NOMO-1 treated with dmso at 0.1 percent for 144 hours (cell line): ENCODE results near the gene ABCC8.

Source experiments
- DNase-seq: peaks from one replicate; lab custom pipeline; 2025; ENCODE audit not compliant: unreplicated experiment; lab: John Stamatoyannopoulos, UW

ABCC8 gene

DNA sequence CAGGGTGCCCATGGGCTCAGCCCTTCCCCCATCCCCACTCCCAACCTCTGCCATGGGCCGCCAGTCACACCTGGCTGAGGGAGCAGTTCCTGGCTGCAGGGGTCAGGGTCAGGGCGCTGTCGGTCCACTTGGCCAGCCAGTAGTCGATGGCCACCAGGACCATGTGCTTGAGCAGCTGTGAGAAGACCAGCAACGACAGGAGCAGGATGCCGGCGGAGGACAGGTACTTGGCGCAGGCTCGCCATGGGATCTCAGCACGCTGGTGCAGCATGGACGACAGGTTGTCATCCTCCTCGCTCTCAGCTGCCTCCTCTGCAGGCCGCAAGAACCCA is 69.9 kb downstream of the ABCC8 start:
- no peak for DNase-seq

DNA sequence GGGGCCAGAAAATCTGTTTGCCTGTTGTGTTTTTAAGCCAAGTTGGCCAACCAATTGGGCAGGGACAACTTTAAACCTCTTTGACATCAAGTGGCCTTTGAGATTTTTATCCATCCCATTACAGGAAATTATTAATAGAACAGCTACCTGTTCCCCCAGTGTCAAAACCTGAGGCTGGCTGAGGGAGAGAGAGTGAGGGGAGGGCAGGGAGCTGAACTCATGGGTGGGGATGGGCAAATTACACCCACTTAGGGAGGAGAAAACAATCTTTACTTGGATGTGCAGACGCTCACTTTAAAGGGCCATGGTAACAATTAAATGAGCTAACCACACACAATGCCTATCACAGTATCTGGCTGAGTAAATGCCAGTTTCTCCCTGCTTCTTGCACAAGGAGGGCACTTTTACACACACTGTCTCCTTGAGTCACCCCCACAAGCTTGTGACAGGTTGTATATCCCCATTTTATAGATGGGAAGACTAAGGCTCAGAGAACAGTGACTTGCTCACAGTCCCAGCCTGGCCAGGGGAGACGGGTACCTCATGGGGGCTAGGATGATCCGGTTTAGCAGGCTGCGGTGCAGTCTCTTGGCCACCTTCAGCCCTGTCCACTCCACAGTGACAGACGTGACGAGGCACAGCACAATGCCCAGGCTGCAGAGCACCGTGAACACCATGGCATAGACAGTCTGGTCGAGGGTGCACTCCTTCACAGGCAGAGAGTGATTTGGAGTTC is 70.4 kb downstream of the ABCC8 start:
- no peak for DNase-seq

DNA sequence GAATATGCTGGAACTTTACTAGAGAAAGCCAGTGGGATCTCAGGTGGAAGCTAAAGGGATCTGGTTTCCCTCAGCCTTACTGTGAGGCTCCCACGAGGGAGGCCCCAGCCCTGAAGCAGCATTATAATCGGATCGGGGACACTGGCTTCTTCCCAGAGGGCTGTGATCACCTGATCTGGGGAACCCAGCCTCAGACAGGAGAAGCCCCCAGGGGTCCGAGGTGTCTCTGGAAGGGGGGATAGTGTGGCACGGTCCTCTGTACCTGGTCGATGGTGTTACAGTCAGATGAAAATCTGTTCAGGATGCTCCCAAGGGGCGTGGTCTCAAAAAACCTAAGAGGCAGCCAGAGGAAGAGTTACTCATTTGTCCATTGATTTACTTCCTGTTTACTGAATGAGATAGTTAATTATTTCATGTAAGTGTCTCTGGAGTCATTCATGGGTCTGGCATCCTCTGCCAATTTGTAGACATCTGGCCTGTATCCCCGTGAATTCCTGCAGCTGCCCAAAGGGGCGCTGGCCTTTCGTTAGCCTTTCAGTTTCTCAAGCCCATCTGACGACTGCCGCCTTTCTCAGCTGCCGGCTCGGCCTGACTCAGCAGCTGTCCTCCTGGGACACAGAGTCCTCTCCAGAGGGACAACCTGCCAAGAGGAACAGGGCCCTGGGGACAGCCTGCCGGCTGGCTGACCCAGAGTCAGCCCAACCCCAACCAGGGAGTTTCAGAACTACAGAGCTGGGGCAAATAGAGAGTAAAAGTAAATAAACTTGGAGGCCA is 71.2 kb downstream of the ABCC8 start:
- DNase-seq: no peak

DNA sequence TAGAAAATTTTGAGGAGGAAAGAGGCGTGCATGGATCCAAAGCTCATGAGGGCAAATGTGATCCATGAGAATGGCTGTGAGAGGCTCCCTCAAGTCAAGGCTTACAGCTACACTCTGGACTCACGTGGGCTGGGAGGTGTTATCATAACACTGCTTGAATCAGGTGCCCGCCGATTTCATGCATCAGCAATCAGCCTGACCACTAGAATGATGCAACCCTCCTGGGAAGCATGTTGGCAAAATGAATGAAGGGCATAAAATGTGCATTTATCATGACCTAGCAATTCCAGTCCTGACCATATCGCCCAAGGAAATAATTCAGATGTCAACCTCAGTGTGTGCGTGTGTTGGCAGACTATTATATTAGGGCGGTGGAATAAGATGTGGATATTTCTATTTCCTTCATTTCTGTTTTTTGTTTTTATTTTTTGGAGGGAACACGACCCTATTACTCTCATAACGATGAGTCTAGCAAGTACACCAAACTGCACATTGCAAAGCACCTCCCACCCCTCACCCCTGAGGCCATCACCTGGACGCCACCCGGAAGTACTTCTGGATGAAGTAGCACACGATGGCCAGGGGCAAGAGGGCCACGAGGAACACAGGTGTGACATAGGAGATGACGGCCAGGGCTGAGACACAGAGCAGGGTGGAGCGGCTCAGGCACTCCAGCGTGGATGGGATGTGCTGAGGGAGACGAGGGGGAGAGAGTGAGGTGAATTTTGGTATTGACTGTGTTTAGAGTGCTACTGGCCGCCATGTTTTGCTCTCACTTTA is 72.5 kb downstream of the ABCC8 start:
- no peak for DNase-seq

DNA sequence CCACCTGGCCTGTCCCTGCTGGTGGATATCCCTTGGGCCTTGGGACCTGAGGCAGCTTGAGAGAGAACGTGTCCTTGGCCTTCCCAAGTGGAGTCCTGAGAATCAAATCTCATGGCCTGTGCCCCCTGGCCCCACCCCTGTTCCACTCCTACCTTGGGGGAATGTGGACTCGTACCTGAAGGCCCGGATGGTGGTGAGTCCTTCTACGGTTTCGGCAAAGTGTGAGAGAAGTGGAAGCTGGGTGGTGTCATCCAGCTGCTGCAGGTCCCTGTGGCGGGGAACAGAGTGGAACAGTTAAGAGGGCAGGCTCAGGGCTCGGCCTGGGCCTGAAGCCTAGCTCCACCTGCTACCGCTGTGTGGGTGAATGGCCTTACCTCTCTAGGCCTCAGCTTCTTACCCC is 74.2 kb downstream of the ABCC8 start:
- no peak for DNase-seq

DNA sequence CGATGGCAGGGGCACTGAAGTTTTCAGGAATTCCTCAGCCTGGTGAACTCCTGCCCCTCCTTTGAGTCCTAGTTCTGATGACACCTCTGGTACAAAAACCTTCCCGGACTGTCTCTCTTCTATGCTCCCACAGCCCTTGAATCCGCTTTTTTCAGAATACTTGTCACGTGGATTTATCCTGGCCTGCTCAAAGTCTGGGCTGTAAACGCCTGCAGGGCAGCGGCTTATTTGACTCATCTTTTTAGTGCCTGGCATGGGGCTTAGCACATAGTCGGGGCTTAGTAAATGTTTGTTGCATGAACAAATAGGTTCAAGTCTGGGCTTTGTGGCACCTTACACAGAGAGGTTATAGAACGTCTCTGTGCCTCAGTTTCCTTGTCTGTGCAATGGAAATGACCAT is 74.8 kb downstream of the ABCC8 start:
- DNase-seq: no peak

DNA sequence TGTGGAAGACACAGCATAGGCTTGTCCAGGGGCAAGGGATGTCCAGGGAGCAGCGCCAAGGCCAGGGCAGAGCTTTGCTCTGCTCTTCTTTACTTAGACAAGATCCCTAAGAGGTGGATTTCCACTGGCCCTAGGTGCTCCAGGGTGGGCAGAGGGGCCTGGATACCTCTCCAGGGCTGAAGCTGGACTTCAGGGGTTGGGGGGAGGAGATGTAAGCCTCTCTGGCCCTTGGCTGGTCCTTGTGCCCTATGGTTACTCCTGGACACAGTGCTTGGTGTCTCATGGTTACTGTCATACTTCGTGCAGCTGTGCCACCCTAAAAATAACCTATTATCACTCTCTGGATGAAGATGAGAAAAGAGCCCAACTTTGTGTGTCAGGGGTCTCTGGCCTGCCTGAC is 75.3 kb downstream of the ABCC8 start:
- DNase-seq: no peak

DNA sequence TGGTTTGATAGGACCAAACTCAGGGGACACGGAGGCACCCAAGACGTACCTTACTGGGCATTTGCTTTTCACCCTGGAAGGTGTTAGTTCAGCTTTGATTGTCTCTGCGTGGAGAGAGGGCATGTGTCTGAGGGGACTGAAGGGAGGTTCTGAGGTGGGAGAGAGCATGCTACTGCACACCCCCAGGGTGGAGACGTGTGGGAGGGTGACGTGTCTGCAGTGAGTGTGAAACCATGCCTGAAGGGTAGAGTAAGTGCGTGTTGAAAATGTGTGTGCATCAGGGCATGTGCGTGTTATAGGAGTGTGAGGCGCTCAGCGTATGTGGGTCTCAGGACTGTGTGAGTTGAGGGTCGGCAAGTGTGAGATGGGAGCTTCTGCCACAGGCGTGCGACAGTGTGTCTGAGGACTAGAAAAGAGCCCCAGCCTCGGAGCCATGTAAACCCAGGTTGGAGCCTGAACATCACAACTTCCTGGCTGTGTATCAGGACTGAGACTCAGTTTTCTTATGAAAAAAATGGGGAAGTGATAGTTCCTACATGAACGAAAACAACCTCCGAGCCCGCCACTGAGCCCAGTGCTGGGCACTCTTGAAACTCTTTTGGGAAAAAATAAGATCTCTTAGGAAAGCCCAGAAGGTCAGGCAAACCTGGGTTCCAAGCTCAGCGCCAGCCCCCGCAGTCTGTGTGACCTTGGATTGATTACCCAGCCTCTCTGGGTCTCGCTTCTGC is 76.4 kb downstream of the ABCC8 start:
- DNase-seq: no peak

DNA sequence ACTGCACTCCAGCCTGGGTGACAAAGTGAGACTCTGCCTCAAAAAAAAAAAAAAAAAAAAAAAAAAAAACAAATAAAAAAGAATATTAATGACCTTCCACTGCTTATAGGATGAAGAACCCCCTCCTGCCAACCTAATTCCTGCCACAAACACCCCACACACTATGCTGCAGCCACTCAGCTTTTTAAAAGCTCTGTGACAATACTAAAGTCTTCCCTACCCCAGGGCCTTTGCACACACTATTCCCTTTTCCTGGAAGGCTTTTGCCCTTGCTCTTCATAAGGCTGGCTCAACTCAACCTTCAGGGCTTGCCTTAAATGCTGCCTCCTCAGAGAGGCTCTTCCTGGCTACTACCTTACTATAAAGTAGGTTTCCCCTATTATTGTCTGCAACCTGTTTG is 77.4 kb downstream of the ABCC8 start:
- no peak for DNase-seq

DNA sequence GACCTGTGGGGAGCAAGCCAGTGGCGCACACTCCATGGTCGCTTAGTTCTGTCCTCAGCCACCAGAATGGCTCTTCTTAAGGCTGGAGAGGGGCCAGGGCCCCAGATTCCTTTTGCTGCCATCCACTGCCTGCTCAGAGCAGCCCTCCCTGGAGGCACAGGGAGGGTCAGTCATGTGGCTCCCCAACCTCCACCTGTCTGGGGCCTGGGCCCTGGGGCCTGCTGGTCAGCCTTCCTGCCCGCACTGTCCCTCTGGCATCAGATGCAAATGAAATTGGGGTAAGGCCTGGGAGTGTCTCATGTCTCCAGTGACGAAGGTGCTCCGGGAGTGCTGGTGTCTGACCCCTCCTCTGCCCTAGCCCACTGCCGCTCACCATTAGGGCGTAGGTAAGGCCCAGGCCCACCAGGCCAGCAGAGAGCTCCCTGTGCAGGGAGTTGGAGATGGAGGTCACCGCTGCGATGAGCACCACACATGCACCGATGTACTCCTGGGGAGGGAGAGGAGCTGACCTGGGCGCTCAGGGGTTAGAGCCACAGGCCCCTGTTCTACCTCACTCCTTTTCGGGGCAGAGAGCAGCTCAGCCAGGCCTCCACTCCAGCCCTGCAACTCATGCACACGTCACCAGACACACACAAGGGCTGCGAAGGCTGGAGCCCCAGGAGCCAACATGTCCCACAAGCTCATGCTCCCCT is 79.2 kb downstream of the ABCC8 start:
- DNase-seq: no peak

DNA sequence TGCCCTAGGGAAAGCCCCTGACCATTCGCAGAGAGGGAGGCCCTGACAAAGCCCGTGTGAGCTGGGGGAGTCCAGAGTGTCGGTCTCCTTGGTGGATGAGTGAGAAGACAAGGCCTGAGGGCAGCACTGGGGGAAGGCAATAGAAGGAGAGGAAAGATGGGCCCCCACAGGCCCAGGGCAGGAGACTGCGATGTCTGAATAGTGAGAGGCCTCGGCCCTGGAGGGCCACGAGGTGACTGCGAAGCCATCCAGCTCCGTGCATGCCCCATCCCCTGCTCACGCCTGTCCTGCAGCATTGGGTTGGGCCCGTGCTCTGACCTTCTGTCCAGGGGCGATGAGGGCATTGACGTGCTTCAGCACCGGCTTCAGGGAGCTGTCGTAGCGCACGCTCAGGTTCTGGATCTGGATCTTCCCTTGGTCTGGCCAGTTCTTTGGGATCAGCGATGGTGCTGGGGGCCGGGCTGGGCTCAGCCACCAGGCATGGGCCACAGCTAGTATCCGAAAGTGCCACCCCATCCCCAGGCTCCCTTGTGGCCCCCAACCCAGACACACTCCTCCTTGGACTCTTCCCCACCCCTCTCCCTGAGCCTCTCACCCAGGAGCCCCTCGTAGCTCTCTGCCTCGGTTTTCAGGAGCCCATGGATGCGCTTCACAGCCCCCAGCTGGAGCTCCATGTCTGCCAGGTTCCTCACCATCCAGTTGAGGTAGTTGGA is 79.9 kb downstream of the ABCC8 start:
- DNase-seq: no peak

DNA sequence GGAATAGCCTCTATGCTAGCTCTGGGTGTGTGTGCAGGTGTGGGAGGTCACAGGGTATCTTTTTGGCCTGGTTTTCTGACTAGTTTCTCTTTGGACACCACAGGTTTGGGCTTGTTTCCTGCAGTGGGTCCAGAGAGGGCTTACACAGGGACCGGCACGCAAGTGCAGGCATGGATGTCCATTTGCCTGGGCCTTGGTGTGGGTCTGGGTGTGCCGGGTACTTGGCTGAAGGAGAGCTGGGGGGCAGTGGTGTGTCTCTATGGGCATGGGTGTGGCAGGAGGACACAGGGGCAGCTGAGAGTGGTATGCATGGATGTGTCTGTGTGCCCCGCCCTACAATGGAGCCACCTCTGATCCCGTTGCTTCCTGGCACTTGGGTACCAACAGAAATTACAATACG is 80.7 kb downstream of the ABCC8 start:
- no peak for DNase-seq

DNA sequence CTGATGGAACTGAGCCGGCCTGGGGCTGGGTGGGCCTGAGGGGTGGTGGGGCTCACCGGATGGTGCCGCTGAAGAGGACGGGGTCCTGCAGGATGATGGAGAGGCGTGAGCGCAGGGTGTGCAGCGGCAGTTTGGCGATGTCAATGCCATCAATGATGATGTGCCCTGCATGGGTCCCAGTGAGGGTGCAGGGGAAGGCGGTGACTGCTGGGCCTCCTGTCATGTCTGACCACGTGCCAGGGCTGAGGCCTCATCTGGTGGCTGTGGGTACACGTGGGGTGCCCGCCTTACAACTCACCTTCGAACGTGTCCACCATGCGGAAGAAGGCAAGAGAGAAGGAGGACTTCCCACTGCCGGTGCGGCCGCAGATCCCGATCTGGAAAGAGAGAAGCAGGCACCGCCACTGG is 81.1 kb downstream of the ABCC8 start:
- no peak for DNase-seq

DNA sequence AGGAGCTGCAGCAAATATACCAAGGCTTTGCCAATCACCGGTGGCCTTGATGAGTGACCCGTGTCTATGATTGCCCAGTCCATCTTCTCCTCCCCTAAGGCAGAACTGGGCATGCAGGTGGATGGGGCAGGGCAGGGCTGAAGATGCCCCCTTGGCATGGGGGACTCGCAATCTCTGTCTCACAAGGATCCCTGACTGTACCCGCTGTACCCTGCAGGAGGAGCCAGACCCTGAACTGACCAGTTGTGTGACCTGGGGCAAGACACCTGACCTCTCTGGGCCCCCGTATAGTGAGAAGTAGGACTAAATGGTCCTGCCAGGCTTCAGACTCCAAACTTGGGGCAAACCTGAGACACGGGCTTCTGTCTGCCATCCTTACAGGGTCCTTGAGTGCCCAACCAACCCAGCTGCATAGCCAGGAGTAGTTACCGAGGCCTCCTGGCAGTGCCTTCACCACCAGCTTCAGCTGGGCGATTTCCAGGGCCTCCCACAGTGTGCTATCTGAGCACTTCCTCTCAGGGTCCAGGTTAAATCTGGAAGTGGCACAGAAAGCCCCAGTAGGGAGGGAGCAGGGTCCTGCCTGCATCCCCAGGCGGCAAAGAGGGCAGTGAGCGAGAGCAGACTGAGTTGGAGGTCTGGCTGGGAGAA is 81.8 kb downstream of the ABCC8 start:
- DNase-seq: no peak

DNA sequence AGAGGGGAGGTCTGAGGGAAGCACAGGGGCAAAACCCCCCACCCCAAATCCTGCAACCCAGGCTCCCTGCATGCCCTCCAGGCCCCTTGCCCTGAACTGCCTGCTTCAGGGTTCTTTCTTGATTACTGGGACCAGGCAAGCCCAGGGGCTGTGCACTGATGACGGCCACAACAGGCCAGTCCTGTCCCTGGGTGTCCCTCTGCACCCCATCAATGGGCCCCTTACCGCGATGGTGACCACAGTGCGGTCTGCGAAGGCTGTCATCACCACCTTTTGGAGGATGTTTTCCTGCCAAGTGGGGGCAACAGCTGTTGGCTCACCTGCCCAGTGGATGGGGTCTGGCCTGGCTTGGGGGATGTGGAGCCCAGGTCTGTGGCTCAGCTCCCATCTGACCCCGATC is 83.2 kb downstream of the ABCC8 start:
- DNase-seq: no peak

DNA sequence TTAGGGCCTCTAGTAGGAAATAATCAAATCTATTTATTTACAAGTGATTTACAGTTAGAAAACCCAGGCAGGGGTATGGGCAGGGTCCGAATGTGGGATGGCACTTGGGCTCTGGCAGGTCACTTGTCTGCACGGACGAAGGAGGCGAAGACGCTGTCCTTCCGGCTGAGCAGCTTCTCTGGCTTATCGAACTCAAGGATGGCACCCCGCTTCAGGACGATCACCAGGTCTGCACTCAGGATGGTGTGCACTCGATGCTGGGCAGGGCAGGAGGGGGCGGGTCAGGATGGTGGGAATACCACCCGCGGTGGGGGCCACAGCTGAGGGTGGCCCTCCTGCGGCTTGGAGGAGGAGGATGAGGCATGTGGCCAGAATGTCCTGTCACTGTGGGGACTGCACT is 83.8 kb downstream of the ABCC8 start:
- DNase-seq: no peak

DNA sequence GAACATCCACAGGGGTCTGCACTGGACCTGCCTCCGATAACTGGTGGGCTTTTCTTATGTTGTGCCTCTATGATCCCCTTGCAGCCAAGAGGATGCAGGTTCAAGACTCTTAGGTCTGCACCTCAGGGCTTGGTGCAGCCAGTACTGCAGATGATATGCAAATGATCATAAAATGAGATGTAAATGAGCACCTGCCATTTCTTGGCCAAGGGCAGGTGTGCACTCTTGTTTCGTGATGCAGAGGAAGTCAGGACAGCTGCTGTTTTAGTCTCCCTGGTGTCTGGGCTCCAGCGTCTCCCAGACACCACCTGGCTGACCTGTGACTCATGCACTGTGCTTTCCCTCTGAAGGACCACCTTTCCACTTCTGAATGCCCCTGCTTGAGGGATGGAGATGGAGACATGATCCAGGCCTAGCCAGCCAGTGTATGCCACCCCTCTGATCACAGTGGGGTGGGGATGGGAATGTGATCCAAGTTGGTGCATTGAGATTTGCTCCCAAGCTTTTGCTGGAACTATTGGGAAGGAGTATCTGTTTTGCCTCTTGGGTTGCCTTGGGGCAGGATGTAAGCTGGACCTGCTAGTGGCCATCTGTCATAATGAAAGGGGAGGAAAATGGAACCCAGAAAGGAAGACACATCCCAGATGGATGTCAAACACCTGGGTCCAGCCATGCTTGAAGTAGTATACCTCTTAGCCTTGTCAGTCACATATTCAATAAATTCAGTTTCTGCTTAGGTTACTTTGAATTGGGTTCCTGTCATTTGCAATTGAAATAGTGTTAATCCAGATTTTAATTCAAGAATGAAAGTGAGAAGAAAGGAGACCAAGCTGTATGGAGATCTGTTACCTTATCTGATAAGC is 84.9 kb downstream of the ABCC8 start:
- no peak for DNase-seq

DNA sequence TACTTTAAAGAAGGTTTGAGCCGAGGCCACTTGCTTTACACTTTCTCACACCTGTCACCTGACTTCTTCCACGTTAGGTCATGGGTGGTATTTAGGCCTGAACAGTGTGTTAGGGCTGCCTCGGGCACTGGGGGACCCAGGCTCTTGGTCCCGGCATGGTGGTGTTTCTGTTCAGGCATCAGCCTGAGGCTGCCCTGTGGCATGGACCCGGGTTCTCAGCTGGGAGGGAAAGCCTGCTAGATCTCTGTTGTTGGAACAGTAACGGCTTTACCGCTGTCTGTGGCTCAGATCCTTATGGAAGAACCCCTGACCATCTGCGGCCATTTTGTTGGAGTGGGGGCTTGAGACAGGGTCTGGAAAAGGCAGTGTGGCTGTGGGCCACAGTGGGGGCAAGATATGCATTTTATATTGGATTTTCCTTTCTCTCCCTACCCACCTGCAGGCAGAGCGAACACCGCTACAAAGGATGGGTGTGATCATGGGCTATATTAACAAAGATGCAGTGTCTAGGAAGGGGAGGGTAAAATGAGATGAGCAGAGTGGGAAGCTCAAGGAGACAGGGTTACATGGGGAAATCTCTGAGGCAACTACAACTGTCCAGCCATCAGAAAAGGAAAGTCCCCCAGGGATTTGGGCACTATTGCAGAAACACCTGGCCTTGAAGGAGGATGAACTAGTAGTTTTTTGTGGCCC is 86.5 kb downstream of the ABCC8 start:
- DNase-seq: no peak
